Measurements from ENCODE around the gene SCN4A.

Gene SCN4A

DNA sequence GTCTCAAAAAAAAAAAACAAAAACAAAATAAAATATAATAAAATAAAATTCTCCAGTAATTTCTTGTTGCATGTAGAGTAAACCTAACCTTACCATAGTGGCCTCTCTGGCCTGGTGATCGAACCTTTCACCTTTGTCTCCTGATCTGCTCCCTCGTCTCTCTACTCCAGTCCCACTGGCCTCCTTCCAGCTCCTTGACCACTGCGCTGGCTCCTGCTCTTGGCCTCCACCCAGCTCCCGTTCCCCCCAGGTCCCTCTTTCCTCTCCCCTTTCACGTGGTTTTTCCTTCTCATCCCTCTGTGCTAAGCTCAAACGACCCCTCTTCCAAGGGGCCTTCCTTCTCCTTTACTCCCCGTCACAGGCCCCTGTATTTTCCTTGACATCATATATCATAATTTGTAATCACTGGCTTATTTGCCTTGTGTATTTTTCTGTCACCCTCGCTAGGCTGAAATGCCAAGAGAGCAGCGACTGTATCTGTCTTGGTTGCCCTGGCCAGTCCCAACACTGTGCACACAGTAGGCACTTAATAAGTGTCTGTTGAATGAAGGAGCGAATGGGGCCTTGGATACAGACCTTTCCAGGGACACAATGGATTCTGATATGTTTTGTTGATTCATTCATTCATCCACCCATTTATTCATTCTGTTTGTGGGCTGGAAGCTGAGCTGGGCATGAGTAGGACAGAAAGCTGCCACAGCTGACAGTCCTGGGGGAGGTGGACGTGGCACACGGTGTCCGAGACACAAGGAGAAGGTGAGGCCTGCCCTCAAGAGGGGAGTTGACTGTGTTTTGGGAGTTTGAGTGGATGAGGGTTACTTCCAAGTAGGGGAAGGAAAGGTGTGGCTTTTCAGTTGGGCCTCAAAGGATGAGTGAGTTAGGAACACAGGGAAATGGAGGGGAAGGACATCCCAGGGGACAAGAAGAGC lies 5.8 kb upstream of the SCN4A start:
- peaks cover 11% of the 10 kb centered on the region for H3K4me1 ChIP-seq (ENCODE audit: insufficient read depth, insufficient read length)
- no peak overlapping the region for H3K9ac ChIP-seq (ENCODE audit: insufficient read length, low read depth)
- no peaks in the 10 kb centered on the region for H3K36me3 ChIP-seq (ENCODE audit: insufficient read depth, insufficient read length, low read length)
- TF ChIP-seq YY1 (IDR thresholded peaks at IDR 0.05; ENCODE audit: insufficient read depth, insufficient read length) (no peak), ZNF274 (IDR thresholded peaks at IDR 0.05; ENCODE audit: low read depth, low read length) (no peak)
- peaks cover 9% of the 10 kb centered on the region; the same call in 1 of the 2 replicates for H3K9me3 ChIP-seq (ENCODE audit: insufficient read depth, low read length)
- H3K4me3 ChIP-seq (ENCODE audit: insufficient read length, low read depth), result no peak overlapping the region
- no peaks in the 10 kb centered on the region for H3K27me3 ChIP-seq (ENCODE audit: insufficient read depth, insufficient read length)
- DNase-seq (ENCODE audit: low read depth, low spot score), result no peak

DNA sequence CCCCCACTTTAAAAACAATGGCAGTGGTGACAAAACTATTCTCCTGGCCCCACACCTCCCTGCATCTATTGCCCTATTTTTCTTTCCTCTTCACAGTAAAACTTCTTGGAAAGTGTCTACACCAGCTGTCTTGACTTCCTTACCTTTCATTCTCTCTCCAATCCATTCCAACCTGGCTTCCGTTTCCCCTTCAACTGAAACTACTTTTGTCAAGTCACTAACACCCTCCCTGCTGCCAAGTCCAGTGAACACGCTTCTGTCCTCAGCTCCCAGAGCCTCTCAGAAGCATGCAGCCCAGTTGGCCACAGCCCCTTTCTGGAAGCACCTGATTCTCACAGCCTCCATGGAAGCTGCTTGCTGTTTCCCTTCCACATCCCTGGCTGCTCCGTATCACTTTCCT lies 4.0 kb upstream of the SCN4A start:
- no peak overlapping the region for H3K9ac ChIP-seq (ENCODE audit: insufficient read length, low read depth)

DNA sequence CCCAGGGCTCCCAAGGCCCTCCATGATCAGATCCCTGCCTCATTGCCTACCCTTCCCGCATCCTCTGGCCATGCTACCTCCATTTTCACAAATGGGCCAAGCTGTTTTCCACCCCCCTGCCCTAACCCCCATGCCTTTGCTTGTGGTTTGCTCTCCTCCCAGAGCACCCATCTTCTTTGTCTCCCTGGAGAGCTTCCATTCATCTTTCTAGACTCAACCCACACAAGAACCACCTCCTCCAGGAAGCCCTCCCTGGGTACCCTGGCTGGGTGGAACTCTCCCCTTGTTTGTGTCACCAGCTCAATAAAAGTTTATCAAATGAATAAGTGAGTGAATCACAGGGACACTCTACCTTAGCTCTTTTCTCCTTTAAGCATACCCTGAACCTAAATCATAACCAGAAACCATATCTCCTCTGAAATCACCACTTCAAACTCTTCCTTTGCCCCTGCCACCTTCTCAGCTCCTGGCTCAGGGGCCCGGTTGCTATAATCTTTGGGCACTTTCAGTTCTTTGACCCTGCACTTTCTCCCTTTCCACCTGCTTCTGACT lies 2.9 kb upstream of the SCN4A start:
- Histone ChIP-seq H3K4me3 (ENCODE audit: insufficient read length, low read depth) (no peak overlapping the region), H3K9ac (ENCODE audit: insufficient read length, low read depth) (no peak overlapping the region), H3K4me1 (ENCODE audit: insufficient read depth, insufficient read length) (peaks cover 11% of the 10 kb centered on the region), H3K9me3 (ENCODE audit: insufficient read depth, low read length) (no peaks in the 10 kb centered on the region), H3K36me3 (ENCODE audit: insufficient read depth, insufficient read length, low read length) (no peaks in the 10 kb centered on the region), H3K27me3 (ENCODE audit: insufficient read depth, insufficient read length) (no peaks in the 10 kb centered on the region)
- TF ChIP-seq ZNF274 (IDR thresholded peaks at IDR 0.05; ENCODE audit: low read depth, low read length) (no peak), YY1 (IDR thresholded peaks at IDR 0.05; ENCODE audit: insufficient read depth, insufficient read length) (no peak), SUZ12 (IDR thresholded peaks at IDR 0.05; ENCODE audit: extremely low read depth, insufficient read depth, insufficient read length) (no peak)
- DNase-seq (ENCODE audit: low read depth, low spot score), result no peak

More for the DNA sequence above, 4.0 kb upstream of the SCN4A start:
- DNase-seq (ENCODE audit: low read depth, low spot score), result no peak
- H3K4me1 ChIP-seq (ENCODE audit: insufficient read depth, insufficient read length), result peaks cover 11% of the 10 kb centered on the region
- H3K27me3 ChIP-seq (ENCODE audit: insufficient read depth, insufficient read length), result no peaks in the 10 kb centered on the region
- TF ChIP-seq ZNF274 (IDR thresholded peaks at IDR 0.05; ENCODE audit: low read depth, low read length) (no peak), YY1 (IDR thresholded peaks at IDR 0.05; ENCODE audit: insufficient read depth, insufficient read length) (no peak)
- H3K4me3 ChIP-seq (ENCODE audit: insufficient read length, low read depth), result no peak overlapping the region
- H3K36me3 ChIP-seq (ENCODE audit: insufficient read depth, insufficient read length, low read length), result no peaks in the 10 kb centered on the region
- H3K9me3 ChIP-seq (ENCODE audit: insufficient read depth, low read length), result peaks cover 2% of the 10 kb centered on the region; the same call in 1 of the 2 replicates

DNA sequence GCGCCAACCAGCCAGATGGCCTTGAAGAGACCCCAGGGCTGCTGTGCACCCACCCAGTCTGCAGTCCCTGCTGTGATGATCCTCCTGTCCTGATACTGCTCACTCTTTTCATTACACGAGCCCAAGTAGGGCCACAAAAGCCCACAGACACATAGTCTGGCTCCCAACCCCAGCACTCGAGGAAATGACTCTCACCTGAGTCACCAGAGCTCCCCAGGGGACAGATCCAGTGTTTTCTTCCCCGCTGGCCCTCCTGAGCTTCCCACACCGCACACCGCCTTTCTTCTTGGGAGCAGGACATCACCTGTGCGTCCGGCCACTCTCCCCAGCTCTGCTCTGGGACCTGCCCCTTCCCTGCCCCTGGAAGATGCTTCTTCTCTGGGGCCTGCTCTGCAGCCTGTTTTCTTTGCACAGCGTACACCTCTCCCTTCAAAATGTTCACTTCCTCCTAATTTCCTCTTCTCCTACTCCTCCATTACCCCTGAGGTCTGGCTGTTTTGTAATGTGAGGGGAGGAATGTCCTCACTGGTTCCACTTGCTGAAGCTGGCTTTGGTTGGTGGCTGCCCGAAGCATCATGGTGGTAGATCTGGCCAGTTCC lies 2.0 kb upstream of the SCN4A start:
- peaks cover 11% of the 10 kb centered on the region for H3K4me1 ChIP-seq (ENCODE audit: insufficient read depth, insufficient read length)
- no peak overlapping the region for H3K4me3 ChIP-seq (ENCODE audit: insufficient read length, low read depth)
- H3K9me3 ChIP-seq (ENCODE audit: insufficient read depth, low read length), result no peaks in the 10 kb centered on the region
- H3K9ac ChIP-seq (ENCODE audit: insufficient read length, low read depth), result no peak overlapping the region
- no peaks in the 10 kb centered on the region for H3K36me3 ChIP-seq (ENCODE audit: insufficient read depth, insufficient read length, low read length)
- H3K27me3 ChIP-seq (ENCODE audit: insufficient read depth, insufficient read length), result no peaks in the 10 kb centered on the region
- DNase-seq (ENCODE audit: low read depth, low spot score), result no peak
- TF ChIP-seq SUZ12 (IDR thresholded peaks at IDR 0.05; ENCODE audit: extremely low read depth, insufficient read depth, insufficient read length) (no peak), YY1 (IDR thresholded peaks at IDR 0.05; ENCODE audit: insufficient read depth, insufficient read length) (no peak), ZNF274 (IDR thresholded peaks at IDR 0.05; ENCODE audit: low read depth, low read length) (no peak)

DNA sequence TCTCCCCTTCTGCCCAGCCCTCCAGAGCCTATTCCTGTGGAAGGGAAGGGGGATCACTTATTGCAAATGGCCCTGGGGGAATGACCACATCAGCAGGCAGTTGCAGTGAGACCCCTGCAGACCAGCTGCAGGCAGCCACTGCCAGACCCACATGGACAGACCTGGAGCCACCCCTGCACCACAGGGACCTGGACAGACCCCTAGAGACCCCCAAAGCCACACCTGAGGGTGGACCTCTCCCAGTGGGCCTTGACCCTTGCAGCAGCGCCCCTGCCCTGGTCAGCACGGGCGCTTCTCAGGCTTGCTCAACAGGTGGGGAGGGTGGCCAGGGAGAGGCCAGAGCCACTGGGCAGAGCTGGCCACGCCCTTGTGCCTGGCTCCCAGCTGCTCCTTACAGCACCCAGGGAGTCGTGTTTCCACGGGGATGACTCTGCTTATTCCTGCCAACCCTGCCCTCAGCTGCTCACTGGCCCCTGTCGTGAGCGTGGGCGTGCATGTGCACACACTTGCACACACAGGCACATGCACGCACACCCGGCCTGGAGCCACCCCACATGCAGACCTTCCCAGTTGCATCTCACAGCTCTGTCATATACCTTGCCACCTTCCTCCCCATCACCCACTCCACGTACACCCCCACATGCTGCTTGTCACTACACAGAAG lies 1.3 kb upstream of the SCN4A start:
- Histone ChIP-seq H3K27me3 (ENCODE audit: insufficient read depth, insufficient read length) (no peaks in the 10 kb centered on the region), H3K9ac (ENCODE audit: insufficient read length, low read depth) (no peak overlapping the region), H3K4me1 (ENCODE audit: insufficient read depth, insufficient read length) (peaks cover 11% of the 10 kb centered on the region), H3K36me3 (ENCODE audit: insufficient read depth, insufficient read length, low read length) (no peaks in the 10 kb centered on the region), H3K9me3 (ENCODE audit: insufficient read depth, low read length) (no peaks in the 10 kb centered on the region), H3K4me3 (ENCODE audit: insufficient read length, low read depth) (no peak overlapping the region)
- DNase-seq (ENCODE audit: low read depth, low spot score), result no peak
- TF ChIP-seq SUZ12 (IDR thresholded peaks at IDR 0.05; ENCODE audit: extremely low read depth, insufficient read depth, insufficient read length), result no peak
- no peak for TF ChIP-seq ZNF274 (IDR thresholded peaks at IDR 0.05; ENCODE audit: low read depth, low read length)
- no peak for TF ChIP-seq YY1 (IDR thresholded peaks at IDR 0.05; ENCODE audit: insufficient read depth, insufficient read length)

DNA sequence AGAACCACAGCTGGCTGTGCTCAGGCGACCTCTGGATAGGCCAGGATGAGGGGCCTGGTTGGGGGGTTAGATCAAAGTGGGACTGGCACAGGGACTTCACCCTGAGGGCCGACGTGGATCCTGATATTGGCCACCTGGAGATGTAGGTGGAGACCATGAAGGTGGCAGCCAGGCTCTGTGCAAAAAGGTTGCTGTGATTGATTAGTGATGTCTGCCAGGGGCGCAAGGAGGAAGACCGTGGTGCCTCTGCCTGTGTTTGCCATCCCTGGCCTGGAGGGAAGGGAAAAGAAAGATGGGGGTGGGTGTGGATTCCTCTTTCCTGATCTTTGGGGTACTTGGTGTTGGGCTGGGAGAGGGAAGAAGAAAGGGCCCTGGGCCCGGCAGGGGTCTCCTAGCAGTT lies 529 bp upstream of the SCN4A start:
- H3K9ac ChIP-seq (ENCODE audit: insufficient read length, low read depth), result no peak overlapping the region
- H3K4me1 ChIP-seq (ENCODE audit: insufficient read depth, insufficient read length), result peaks cover 11% of the 10 kb centered on the region
- TF ChIP-seq SUZ12 (IDR thresholded peaks at IDR 0.05; ENCODE audit: extremely low read depth, insufficient read depth, insufficient read length), result no peak
- no peak for TF ChIP-seq ZNF274 (IDR thresholded peaks at IDR 0.05; ENCODE audit: low read depth, low read length)
- no peak for TF ChIP-seq YY1 (IDR thresholded peaks at IDR 0.05; ENCODE audit: insufficient read depth, insufficient read length)
- H3K9me3 ChIP-seq (ENCODE audit: insufficient read depth, low read length), result no peaks in the 10 kb centered on the region
- H3K27me3 ChIP-seq (ENCODE audit: insufficient read depth, insufficient read length), result no peaks in the 10 kb centered on the region
- no peaks in the 10 kb centered on the region for H3K36me3 ChIP-seq (ENCODE audit: insufficient read depth, insufficient read length, low read length)
- DNase-seq (ENCODE audit: low read depth, low spot score), result no peak
- no peak overlapping the region for H3K4me3 ChIP-seq (ENCODE audit: insufficient read length, low read depth)

DNA sequence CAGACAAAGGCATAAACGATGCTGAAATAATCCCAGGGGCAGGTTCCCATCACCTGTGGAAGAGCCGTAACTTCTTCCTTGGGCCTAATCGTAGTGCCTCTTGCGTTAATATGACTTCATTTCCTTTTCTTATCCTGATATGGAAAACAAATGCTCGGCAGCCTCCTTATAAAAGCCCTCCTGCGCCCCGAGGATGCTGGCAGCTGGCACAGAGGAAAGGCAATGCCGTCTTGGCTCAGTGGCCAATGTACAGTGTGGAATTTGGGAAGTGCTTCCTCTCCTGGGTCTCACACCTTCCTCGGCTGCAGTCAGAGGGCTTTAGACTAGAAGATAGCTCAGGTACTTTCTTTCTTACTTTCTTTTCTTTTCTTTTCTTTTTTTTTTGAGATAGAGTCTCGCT lies 3.4 kb downstream of the SCN4A start:
- Histone ChIP-seq H3K9me3 (ENCODE audit: insufficient read depth, low read length) (no peaks in the 10 kb centered on the region), H3K4me1 (ENCODE audit: insufficient read depth, insufficient read length) (peaks cover 12% of the 10 kb centered on the region), H3K36me3 (ENCODE audit: insufficient read depth, insufficient read length, low read length) (no peaks in the 10 kb centered on the region), H3K27me3 (ENCODE audit: insufficient read depth, insufficient read length) (no peaks in the 10 kb centered on the region), H3K9ac (ENCODE audit: insufficient read length, low read depth) (no peak overlapping the region), H3K4me3 (ENCODE audit: insufficient read length, low read depth) (no peak overlapping the region)
- no peak for DNase-seq (ENCODE audit: low read depth, low spot score)
- TF ChIP-seq SUZ12 (IDR thresholded peaks at IDR 0.05; ENCODE audit: extremely low read depth, insufficient read depth, insufficient read length) (no peak), ZNF274 (IDR thresholded peaks at IDR 0.05; ENCODE audit: low read depth, low read length) (no peak), YY1 (IDR thresholded peaks at IDR 0.05; ENCODE audit: insufficient read depth, insufficient read length) (no peak)
